Thyroid gland (tissue), 4 donors: ENCODE data around the gene KIRREL3.

Experiments used
- POLR2A ChIP-seq, 2 donors: fragments of 450-650 bp; IDR thresholded peaks; one replicate each; pipeline ENCODE4 v1.6.1; 2017; ENCODE audit warnings: antibody characterized with exemption in 2 of 2, mild to moderate bottlenecking in 2 of 2, moderate library complexity in 1 of 2
- TF ChIP-seq, protein P1 (sequence below), 6 experiments: fragments of 200-600 bp in 3 of 6; fragments of 450-650 bp in 3 of 6; sonication (generic) in 3 of 6; IDR thresholded peaks; one replicate each; pipeline ENCODE4 v1.5.1; 2016 to 2019; ENCODE audit warnings: antibody characterized with exemption in 6 of 6, mild to moderate bottlenecking in 2 of 6, inconsistent platforms in 1 of 6, moderate library complexity in 1 of 6

DNA sequence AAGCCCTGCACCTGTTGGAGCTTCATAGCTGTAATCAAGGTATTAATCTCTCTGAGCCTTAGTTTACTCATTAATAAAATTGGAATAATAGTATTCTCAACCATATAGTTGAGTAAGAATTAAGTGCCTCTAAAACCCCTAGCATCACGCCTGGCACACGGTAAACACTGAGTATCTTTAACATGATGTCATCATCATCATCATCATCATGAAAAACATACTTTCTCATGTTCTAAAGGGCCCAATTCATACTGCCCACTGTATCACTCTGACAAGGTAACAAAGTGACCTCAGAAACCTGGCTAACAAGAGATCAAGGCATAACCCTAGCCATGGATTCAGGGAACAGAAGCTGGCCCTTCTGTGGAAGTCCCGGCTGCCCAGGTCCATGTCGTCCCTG is 58.4 kb downstream of the KIRREL3 start:
- TF ChIP-seq POLR2A (IDR thresholded peaks at IDR 0.05): no peak
- TF ChIP-seq, protein P1, sequence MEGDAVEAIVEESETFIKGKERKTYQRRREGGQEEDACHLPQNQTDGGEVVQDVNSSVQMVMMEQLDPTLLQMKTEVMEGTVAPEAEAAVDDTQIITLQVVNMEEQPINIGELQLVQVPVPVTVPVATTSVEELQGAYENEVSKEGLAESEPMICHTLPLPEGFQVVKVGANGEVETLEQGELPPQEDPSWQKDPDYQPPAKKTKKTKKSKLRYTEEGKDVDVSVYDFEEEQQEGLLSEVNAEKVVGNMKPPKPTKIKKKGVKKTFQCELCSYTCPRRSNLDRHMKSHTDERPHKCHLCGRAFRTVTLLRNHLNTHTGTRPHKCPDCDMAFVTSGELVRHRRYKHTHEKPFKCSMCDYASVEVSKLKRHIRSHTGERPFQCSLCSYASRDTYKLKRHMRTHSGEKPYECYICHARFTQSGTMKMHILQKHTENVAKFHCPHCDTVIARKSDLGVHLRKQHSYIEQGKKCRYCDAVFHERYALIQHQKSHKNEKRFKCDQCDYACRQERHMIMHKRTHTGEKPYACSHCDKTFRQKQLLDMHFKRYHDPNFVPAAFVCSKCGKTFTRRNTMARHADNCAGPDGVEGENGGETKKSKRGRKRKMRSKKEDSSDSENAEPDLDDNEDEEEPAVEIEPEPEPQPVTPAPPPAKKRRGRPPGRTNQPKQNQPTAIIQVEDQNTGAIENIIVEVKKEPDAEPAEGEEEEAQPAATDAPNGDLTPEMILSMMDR (IDR thresholded peaks at IDR 0.05): no peak
